Measurements from ENCODE around the gene XRCC4.

- TF ChIP-seq POLR2A (IDR thresholded peaks at IDR 0.05), result no peak
- no peak for TF ChIP-seq CTCF (IDR thresholded peaks at IDR 0.05)
Measured at GRCh38 chr5:83034036-83034435, 43.3 kb upstream of the XRCC4 start.

Data from suprapubic skin (tissue), 3 donors.